Lower leg skin (tissue), 3 donors: ENCODE data around the gene CCDC32.

Experiments
- CTCF ChIP-seq, 3 donors: fragments of 450-650 bp; IDR thresholded peaks; one replicate each; pipeline ENCODE4 v1.5.1; 2016; ENCODE audit warnings: antibody characterized with exemption in 3 of 3, mild to moderate bottlenecking in 3 of 3, moderate library complexity in 2 of 3
- POLR2A ChIP-seq, 2 donors: fragments of 450-650 bp; IDR thresholded peaks; one replicate each; pipeline ENCODE4 v1.6.1; 2016 to 2017; ENCODE audit warnings: antibody characterized with exemption in 2 of 2, mild to moderate bottlenecking in 1 of 2, moderate library complexity in 1 of 2

- TF ChIP-seq CTCF (IDR thresholded peaks at IDR 0.05) (no peak), POLR2A (IDR thresholded peaks at IDR 0.05) (no peak)
Measured at GRCh38 chr15:40554161-40554525, 10.7 kb downstream of the CCDC32 start.
